Stimulated activated CD4-positive, alpha-beta T cell treated with anti-CD3 and anti-CD28 coated beads, Interleukin-4, amount 100 ng/mL, for 24 hours (primary cell): Measurements from ENCODE around the gene PGRMC1.
A peak's percentile ranks its signal among the peaks of the same experiment; 100 is the strongest.
"Not testable (repeated sequence)": the region's sequence is repeated elsewhere in the genome, so short reads cannot be mapped to it uniquely, and the experiment has no call there.

Source experiments
- DNase-seq: peaks from one replicate; pipeline ENCODE4 v3.0.0-alpha.2; 2020

The PGRMC1 gene

DNA sequence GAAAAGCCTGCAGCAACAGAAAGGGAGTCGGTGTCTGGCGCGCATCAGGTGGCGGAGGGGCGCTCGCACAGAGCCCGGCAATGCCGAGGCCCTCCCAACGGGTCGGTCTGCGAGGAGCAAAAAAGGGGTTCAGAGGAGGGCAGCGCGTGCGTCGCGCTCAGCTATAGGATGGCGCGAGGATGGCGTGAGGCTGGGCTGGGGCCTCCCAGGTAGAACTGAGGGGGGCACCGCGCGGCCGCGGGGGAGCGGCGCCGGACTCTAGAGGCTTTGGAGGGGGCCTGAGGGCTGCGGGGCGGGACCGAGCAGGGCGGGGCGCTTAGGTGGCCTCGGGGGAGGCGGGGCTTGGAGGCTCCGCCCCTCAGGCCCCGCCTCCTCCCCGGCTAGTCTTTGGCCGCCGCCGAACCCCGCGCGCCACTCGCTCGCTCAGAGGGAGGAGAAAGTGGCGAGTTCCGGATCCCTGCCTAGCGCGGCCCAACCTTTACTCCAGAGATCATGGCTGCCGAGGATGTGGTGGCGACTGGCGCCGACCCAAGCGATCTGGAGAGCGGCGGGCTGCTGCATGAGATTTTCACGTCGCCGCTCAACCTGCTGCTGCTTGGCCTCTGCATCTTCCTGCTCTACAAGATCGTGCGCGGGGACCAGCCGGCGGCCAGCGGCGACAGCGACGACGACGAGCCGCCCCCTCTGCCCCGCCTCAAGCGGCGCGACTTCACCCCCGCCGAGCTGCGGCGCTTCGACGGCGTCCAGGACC, at the start of gene PGRMC1:
PGRMC1 (plus strand) TSS at position 414 of the 751 bp plus-strand sequence; CDS start at position 493, 79 bp downstream.
- DNase-seq: peak; percentile 77

DNA sequence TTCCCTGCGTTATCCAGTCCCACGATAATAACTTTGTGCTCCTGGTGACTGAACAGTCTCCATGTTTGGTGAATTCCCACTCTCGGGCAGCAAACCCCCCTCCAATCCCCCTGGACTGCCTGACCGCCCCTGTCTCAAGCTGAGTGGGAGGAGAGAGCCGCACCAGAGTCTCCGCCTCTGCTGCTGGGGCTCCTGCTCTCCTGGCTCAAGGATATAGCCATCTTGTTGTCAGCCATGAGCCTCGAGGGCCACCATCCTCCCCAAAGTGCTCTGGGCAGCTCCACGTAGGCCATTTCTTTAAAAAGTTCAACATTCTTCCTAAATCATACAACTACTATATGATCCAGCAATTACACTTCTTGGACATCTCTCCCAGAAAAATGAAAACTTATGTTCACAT, 49.3 kb upstream of the PGRMC1 start:
- no peak for DNase-seq

DNA sequence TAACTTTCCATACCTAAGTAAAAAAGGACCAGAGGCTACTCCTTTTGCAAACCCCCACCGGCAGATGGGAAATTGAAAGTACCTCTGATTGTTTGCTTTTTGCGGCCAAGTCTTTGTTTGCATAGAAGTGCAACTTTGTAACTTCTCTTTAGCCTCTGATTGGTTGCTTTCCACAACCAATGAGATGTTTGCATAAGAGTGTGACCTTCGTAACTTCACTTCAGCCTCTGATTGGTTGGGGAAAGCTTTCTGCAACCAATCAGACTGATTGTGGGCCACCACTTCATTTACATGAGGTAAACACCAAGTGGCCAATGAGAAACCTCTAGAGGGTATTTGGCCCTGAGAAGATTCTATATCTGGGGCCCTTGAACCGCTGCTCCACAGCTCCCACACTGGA, 48.8 kb upstream of the PGRMC1 start:
- no peak for DNase-seq

DNA sequence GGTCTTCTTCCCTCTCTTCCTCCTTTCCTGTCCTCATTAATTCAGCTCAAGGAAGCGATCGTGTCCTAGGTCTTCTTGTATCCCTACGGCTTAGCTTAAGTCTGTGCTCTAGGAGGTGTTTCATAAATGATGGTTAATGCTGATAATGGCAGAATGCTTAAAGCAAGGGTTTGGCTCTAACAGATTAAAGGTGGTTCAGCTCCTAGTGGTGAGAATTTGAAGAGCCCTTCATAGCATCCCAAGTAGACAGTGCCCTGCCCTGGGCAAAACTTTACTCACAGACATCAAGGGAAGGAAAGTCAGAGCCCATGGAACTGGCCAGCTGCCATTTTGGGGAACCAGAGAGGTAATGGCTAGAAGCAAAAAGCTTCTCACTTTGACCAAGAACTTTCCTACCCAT, 47.0 kb upstream of the PGRMC1 start:
- DNase-seq: no peak

DNA sequence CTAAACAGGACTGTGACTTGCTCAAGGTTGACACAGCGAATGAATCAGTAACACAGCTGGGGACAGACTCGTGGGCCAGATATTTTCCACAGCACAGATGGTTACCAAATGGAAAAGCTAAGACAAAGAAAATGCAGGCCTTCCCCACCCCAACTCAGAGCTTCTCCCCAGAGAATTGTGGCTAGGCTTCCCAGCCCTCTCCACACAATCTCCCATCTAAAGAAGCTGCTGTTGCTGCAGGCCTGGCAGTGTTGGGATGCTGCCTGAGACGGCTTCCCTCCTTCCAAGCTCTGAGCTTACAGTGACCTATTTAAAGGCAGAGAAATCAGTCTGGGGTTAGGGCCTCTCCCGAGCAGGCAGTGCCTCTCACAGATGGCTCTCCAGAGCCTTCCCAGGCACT, 46.5 kb upstream of the PGRMC1 start:
- DNase-seq: no peak

DNA sequence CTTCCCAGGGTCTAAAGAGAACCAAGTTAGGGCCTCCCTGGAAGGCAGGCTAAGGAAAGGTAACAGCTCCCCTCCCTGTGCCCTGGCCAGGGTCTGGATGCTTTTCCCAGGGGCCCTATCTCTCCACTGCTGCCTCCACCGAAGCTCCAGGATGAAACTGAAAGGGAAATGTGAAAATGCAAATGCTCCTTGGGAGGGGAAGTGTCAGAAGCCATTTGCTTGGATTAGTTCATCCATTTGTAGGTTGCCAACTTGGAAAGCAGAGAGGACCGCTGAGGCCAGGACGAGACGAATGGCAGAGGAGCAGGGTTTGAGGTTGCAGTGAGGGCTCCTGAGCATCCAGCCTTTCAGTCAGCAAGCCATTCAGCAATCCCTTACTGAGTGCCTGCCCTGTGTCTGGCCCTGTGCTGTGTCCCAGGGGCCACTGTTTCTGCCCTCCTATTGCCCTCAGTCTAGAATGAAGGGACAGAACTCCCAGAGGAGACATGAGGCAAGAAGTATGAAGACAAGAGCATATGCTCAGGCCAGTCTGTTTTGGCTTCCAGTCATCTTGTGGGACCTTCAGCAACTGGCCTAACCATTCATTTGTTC, 45.9 kb upstream of the PGRMC1 start:
- no peak for DNase-seq

DNA sequence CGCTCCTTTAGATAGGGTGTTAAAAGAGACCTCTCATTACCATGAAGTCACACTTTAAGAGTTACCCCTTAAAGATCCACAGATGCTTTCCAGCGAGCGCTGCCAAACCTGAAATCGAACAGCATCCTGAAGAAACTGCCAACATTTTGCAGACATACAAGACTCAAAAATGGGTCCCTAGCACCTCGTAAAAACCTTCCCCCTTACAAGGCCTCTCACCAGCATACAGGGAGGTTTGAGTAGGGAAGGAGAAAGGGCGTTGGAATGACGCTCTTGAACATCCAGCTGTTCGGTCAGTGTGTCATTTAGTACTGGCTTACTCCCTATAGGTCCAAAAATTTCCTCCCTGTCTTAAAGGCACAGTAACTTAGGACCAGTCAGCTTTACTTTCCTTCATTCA, 45.3 kb upstream of the PGRMC1 start:
- no peak for DNase-seq

DNA sequence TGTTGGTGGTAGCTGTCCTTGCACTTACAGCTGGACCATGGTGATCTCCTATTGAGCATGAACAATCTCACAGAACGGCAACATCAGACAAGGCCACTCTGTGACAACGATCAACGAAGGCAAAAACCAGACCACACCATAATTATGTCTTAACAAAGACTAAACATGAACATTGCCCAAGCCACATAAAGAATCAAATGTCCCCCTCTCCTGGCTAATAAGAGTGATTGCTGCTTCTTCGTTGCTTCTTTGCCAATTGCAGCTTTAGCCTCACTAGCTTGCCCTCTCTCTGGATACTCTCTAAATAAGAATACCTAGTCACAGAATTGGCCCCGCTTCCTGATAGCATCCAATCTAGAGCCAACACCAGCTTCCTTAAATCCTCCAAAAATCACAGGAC, 41.5 kb upstream of the PGRMC1 start:
- DNase-seq: no peak

DNA sequence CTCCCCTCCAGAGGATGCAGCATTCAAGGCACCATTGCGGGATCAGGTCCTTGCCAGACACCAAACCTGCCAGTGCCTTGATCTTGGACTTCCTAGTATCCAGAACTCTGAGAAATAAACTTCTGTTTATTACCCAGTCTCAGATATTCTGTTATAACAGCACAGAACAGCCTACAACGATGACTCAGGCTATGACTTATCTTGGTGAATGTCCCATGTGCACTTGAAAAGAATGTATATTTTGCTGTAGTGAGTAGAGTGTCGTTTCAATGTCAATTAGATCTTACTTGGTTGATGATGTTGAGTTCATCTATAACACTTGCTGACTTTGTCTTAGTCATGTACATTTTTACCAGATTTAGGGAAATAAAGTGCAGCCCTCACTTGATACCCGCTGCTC, 34.5 kb upstream of the PGRMC1 start:
- no peak for DNase-seq

DNA sequence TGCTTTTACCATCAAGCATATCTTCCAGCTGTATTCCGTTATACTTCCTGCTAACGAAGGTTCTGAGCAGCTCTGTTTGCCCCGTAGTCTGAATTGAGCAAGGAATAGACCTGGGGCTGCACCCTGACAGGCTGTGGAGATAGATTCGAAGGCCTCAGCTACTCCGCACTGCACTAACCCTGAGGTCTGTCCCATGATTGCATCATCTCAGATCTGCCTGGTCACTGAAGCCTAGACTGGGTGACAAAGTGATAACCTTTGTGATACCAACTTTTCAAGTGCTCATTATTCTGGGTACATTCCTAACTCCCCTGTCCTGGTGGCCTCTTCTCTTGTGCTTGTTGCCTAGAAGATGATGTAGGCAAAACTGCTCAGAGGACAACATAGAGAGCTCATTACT, 29.9 kb upstream of the PGRMC1 start:
- no peak for DNase-seq

DNA sequence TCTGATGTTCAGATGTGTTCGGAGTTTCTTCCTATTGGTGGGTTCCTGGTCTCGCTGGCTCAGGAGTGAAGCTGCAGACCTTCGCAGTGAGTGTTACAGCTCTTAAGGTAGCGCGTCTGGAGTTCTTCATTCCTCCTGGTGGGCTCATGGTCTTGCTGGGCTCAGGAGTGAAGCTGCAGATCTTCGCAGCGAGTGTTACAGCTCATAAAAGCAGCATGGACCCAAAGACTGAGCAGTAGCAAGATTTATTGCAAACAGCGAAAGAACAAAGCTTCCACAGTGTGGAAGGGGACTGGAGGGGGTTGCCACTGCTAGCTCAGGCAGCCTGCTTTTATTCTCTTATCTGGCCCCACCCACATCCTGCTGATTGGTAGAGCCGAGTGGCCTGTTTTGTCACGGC, 28.6 kb upstream of the PGRMC1 start:
- DNase-seq: not testable (repeated sequence)

DNA sequence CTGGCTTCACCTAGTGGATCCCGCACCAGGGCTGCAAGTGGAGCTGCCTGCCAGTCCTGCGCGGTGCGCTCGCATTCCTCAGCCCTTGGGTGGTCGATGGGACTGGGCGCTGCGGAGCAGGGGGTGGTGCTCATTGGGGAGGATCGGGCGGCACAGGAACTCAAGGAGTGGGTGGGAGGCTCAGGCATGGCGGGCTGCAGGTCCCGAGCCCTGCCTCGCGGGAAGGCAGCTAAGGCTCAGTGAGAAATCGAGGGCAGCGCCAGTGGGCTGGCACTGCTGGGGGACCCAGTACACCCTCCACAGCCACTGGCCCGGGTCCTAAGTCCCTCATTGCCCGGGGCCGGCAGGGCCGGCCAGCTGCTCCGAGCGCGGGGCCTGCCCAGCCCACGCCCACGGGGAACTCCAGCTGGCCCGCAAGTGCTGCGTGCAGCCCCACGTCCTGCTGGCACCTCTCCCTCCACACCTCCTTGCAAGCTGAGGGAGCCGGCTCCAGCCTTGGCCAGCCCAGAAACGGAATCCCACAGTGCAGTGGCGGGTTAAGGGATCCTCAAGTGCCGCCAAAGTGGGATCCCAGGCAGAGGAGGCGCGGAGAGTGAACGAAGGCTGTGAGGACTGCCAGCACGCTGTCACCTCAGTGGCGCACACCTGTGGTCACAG, 27.6 kb upstream of the PGRMC1 start:
- no peak for DNase-seq

DNA sequence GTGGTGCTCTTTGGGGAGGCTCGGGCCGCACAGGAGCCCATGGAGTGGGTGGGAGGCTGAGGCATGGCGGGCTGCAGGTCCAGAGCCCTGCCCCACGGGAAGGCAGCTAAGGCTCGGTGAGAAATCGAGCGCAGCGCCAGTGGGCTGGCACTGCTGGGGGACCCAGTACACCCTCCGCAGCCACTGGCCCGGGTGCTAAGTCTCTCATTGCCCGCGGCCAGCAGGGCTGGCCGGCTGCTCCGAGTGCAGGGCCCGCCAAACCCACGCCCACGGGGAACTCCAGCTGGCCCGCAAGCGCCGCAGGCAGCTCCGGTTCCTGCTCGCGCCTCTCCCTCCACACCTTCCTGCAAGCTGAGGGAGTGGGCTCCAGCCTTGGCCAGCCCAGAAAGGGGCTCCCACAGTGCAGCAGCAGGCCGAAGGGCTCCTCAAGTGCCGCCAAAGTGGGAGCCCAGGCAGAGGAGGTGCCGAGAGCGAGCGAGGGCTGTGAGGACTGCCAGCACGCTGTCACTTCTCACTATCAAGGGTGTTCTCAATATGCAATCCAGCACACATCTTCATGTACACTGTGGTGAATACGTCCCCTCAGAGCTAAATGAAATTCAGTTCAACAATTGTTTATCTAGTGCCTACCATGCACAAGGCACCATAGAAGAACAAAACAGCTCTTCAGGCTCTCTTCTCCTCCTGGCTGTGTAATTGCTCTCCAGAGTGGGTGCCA, 25.0 kb upstream of the PGRMC1 start:
- DNase-seq: not testable (repeated sequence)

DNA sequence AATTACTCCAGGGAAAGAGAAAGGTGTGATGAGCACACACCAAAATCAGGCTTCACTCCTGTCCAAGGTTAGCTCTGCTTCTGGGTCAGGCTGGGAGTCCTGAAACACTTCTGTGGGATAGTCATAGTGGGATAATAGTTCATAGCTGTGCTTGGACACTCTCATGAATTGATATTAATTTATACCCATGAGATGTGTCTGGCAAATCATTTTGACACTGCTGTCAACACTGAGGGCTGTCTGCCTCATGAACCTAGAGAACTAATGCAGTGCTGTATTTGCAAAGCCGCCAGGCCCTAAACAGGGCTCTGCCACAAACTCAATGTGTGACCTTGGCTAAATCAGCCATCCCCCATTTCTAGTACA, 24.5 kb upstream of the PGRMC1 start:
- no peak for DNase-seq

DNA sequence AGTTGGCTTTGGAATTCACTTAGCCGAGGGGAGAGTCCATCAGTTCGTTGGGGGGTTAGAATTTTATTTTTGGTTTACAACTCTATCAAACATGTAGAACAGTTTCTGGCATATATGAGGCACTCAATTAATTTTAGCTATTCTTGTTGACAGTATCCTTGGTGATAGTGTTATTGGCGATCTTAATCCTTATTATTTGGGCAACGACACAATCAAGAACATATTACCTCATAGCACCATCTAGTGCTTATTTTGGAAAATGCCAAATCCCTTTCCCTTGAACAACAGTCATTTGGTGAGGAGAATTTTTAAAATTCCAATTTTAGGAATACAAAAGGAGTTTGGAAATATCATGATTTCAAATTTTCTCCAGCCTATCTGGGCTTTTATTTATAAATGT, 17.9 kb upstream of the PGRMC1 start:
- no peak for DNase-seq

DNA sequence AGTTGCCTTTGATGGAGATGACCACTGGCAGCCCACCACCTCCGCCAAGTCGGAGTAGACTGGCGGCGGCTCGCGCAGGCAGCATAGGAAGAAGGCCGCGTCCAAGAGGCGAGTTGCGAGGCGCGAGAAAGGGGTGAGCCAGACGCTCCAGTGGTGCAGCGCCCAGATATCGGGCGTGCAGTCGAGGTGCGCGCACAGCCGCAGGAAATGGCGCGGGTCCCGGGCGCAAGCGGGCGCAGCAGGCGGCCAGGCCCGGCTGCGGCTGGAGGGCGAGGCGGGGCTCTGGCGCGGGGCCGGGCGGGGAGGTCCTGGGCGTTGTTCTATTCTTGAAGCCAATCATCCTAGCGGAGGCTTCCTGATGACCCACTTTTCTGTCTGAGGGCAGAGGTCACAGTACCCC, 13.2 kb upstream of the PGRMC1 start:
- DNase-seq: no peak

DNA sequence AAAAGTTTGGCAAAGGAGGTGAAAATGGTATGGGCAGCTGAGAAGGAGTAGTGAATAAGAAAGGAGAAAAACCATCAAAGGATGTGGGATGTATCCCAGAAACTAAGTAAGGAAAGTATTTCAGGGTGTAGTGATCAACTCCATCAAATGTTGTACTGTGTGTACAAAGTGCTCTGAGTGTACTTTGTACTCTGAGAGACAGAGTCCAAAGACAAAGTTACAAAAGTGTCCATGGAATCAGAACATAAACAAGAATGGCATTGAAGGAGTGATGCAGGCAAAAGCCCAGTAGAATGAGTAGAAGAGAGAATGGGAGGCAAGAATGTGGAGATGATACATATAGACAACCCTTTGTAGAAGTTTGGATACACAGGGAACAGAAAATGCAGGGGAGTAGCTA, 12.3 kb upstream of the PGRMC1 start:
- no peak for DNase-seq

DNA sequence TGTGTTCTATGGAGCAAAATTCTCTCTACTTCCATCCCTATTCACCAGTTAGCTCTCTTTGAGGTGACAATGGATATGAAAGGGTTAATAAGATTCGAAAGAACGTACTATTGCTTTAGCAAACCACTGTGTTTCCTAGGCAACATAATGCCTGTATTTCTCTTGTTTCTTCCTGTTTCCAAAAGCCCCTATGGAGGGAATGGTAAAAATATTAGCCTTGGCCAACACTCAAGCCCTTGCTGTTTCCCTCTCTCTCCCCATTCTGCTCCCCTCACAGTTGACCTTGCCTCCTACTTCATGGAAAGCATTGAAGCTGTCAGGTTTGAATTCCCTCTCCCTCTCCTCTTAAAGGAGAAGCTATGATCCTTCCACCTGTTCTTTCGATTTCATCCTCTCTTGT, 9.6 kb upstream of the PGRMC1 start:
- DNase-seq: no peak

DNA sequence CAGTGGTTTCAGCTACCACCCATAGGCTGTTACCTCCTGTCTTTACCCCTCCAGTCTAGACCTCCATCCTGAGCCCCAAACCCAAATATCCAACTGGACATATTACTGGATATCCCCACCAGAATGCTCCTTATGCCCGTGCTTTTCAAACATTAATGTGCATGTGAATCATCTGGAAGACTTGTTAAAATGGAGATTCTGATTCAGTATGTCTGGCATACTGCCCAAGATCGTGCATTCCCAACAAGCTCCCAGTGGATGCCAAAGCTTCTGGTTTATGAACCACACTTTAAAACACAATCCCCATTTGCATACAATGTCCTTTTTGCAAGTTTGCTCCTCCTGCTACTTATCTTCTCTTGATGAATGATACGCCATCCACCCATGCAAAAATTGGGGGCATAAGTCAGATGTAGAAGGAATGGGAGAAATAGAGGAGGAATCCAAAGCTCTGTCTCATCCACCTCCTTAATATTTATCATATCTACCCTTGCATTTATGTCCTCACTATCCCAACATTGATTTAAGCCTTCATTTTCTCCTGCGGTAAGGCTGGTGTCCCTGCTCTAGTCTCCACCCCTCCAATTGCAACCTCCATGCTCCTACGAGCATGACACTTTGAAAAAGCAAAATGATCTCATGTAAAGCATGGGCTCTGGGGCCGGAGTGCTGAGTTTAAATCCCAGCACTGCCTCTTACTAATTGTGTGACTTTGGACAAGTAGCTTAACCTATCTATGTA, 7.4 kb upstream of the PGRMC1 start:
- DNase-seq: no peak

DNA sequence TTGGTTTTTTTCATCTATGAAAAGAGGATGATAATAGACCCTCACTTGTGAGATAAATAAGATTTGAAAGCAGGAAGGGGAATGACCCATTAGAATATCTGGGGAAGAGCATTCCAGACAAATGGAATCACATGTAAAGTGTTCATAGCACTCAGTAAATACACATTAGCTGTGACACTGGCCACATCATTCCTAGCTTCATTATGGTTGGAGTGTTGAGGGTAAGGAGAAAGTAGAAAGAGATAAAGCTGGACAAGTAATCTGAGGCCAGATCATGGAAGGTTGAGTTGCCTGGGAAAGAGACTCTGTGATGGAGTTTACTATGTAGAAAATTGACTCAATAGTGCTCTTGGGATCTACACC, 6.9 kb upstream of the PGRMC1 start:
- no peak for DNase-seq

DNA sequence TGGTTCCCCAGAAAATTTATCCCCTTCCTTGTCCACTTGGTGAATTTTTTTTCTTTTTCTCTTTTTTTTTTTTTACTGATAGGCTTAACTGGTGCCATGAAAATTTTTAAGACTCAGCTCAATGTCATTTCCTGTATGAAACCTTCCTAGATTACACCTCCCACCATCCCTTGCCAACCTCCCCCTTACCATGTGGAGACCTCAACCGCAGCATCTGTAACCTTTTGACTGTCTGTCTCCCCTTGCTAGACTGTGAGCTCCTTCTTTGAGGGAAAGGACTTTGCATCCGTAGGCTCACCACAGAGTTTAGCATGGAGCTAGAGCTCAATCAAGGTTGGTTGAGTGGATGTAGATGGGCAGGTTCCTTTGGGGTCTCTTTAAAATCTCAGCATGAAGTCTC, 5.2 kb upstream of the PGRMC1 start:
- DNase-seq: peak; percentile 8

DNA sequence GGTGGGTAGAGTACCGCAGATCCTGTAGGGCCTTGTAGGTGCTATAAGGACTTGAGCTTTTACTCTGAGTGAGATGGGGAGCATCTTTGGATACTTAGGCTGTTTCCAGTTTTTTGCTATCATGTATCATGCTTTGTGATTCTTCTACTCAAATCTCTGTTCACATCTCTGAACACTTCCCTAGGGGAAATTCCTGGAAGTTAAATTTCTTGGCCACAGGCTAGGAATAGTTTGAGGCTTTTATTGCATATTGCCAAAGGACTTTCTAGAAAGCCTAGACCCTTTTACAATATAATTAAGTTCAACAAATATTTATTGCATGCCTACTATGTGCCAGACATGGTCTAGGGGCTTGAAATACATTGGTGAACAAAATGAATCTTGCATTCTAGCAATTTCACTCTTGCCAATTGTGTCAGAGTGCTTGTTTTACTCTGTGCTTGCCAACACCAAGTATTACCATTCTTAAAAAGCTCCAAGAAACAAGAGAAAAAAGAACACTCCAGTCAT, 4.1 kb upstream of the PGRMC1 start:
- DNase-seq: no peak

DNA sequence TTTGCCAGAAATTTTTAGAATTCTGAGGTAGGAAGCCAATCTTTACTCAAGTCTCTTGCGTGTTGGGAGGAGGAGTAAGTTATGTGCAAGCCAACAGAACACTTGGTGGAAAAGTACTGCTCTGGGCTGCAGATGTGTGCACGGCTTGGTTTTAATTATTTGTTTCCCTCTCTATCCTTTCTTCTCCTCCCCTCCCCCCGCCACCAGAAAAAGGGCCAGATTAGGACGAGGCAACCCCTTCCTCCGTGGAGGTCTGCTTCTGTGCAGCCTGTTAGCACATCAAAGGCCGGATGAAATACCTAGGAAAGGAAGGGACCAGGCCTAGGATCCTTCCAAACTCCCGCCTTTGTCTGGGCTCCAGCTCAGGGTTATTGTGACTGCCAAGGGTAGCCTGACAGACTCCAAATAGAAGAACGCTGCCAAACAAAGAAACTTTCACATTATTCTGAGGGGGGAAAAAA, 1.0 kb upstream of the PGRMC1 start:
- DNase-seq: no peak
